ENCODE data around the gene GINS3.

DNA sequence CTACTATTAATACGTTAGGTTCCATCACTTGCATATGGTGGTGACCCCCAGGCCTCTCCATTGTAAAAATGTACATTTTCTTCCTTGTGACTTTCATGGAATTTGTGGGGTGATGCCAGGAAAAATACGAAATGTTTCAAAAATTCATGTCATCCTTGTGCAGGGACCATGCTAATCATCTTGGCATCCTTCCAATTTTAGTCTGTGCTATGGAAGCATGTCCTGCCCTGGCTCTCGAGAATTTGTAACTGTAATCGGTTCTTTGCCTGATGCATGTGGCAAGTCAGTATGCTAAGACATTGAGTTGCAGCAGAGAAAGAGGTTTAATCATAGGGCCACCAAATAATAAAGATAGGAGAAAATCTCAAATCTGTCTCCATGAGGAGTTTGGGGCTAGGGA, 14.3 kb upstream of the GINS3 start:
- no peak for TF ChIP-seq TCF7 (CRISPR knock-in tag; IDR thresholded peaks at IDR 0.05; ENCODE audit: low read depth)
- no peak for TF ChIP-seq EMX1 (CRISPR knock-in tag; IDR thresholded peaks at IDR 0.05)
- TF ChIP-seq, protein P1, sequence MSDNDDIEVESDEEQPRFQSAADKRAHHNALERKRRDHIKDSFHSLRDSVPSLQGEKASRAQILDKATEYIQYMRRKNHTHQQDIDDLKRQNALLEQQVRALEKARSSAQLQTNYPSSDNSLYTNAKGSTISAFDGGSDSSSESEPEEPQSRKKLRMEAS (CRISPR knock-in tag; IDR thresholded peaks at IDR 0.05) = no peak
- TF ChIP-seq CREB1 (CRISPR knock-in tag; IDR thresholded peaks at IDR 0.05) = no peak
- TF ChIP-seq, protein P2, sequence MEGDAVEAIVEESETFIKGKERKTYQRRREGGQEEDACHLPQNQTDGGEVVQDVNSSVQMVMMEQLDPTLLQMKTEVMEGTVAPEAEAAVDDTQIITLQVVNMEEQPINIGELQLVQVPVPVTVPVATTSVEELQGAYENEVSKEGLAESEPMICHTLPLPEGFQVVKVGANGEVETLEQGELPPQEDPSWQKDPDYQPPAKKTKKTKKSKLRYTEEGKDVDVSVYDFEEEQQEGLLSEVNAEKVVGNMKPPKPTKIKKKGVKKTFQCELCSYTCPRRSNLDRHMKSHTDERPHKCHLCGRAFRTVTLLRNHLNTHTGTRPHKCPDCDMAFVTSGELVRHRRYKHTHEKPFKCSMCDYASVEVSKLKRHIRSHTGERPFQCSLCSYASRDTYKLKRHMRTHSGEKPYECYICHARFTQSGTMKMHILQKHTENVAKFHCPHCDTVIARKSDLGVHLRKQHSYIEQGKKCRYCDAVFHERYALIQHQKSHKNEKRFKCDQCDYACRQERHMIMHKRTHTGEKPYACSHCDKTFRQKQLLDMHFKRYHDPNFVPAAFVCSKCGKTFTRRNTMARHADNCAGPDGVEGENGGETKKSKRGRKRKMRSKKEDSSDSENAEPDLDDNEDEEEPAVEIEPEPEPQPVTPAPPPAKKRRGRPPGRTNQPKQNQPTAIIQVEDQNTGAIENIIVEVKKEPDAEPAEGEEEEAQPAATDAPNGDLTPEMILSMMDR (IDR thresholded peaks at IDR 0.05) = no peak
- TF ChIP-seq ZBTB21 (CRISPR knock-in tag; IDR thresholded peaks at IDR 0.05; ENCODE audit: borderline replicate concordance) = no peak
- TF ChIP-seq, protein P3, sequence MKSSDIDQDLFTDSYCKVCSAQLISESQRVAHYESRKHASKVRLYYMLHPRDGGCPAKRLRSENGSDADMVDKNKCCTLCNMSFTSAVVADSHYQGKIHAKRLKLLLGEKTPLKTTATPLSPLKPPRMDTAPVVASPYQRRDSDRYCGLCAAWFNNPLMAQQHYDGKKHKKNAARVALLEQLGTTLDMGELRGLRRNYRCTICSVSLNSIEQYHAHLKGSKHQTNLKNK (CRISPR knock-in tag; IDR thresholded peaks at IDR 0.05) = no peak
